H1 (cell line): ENCODE data around the gene SORCS3. TPM values are rescaled to one million over a fixed set of nuclear protein-coding genes. Genes with fewer than 3 reads are reported as not detected.

Experiments
- CTCF ChIA-PET: fragments of 300-600 bp; sonication (Branson Sonifier 250); formaldehyde crosslinking; loops from one replicate; lab custom pipeline; 2021; ENCODE audit not compliant: partially characterized antibody; lab: Charles Lee
- POLR2A ChIA-PET: fragments of 300-600 bp; sonication (Branson Sonifier 250); formaldehyde crosslinking; loops from one replicate; lab custom pipeline; 2021; ENCODE audit warnings: inconsistent platforms; ENCODE audit not compliant: partially characterized antibody; lab: Charles Lee
- DNase-seq, 2 experiments: peaks; one replicate each; pipeline versions ENCODE4 v3.0.0 to v3.0.0-alpha.2; 2010 to 2022; ENCODE audit warnings: low spot score in 2 of 2, low read depth in 1 of 2, mixed read lengths in 1 of 2
- FAIRE-seq: peaks from 2 replicates; lab custom pipeline; 2011; peaks lifted over from hg19 to GRCh38; lab: Jason Lieb, UNC
- H2AFZ ChIP-seq: 2 replicates; pipeline ENCODE4 v1.8.1; 2012; ENCODE audit warnings: low read length, inconsistent platforms
- H2AK5ac ChIP-seq: 2 replicates; pipeline ENCODE4 v1.6.1; 2013; ENCODE audit warnings: low read depth, low read length
- H2BK120ac ChIP-seq: replicated peaks from 2 replicates; pipeline ENCODE3; 2013; ENCODE audit warnings: low read depth, low read length, inconsistent platforms
- H2BK12ac ChIP-seq: 2 replicates; pipeline ENCODE4 v1.6.1; 2013; ENCODE audit warnings: low read depth, low read length
- H2BK15ac ChIP-seq: 2 replicates; pipeline ENCODE4 v1.6.1; 2013; ENCODE audit warnings: low read length
- H2BK20ac ChIP-seq: 2 replicates; pipeline ENCODE4 v1.6.1; 2013; ENCODE audit warnings: low read length
- H2BK5ac ChIP-seq: 2 replicates; pipeline ENCODE4 v1.6.1; 2013; ENCODE audit warnings: low read depth, low read length
- H3K14ac ChIP-seq: 2 replicates; pipeline ENCODE4 v1.6.1; 2013; ENCODE audit warnings: inconsistent platforms; ENCODE audit not compliant: insufficient read length
- H3K18ac ChIP-seq: 2 replicates; pipeline ENCODE4 v1.6.1; 2013; ENCODE audit warnings: low read length; ENCODE audit errors: extremely low read depth
- H3K23ac ChIP-seq: 2 replicates; pipeline ENCODE4 v1.6.1; 2013; ENCODE audit warnings: inconsistent platforms; ENCODE audit not compliant: insufficient read length
- H3K23me2 ChIP-seq: 2 replicates; pipeline ENCODE4 v1.6.1; 2013; ENCODE audit warnings: low read depth, low read length
- H3K27ac ChIP-seq: 2 replicates; pipeline ENCODE4 v1.6.1; 2011; ENCODE audit warnings: low read depth, low read length, inconsistent platforms
- H3K27me3 ChIP-seq, 4 experiments: replicated peaks in 1 of 4; 1 replicate in 1 of 4; 2 replicates in 3 of 4; pipeline versions ENCODE4 v1.6.1 to v1.8.1; 2011 to 2013; ENCODE audit warnings: low read length in 3 of 4, mild to moderate bottlenecking in 3 of 4, inconsistent platforms in 2 of 4, mixed read lengths in 2 of 4, moderate library complexity in 1 of 4; ENCODE audit not compliant: control insufficient read depth in 3 of 4, insufficient read depth in 3 of 4; ENCODE audit errors: extremely low read depth in 1 of 4
- H3K36me3 ChIP-seq, 4 experiments: 2 replicates each; pipeline versions ENCODE4 v1.6.1 to v1.8.1; 2011 to 2013; ENCODE audit warnings: mild to moderate bottlenecking in 4 of 4, low read length in 3 of 4, moderate library complexity in 2 of 4, control low read depth in 1 of 4, inconsistent platforms in 1 of 4; ENCODE audit not compliant: insufficient read depth in 4 of 4, control insufficient read depth in 2 of 4
- H3K4ac ChIP-seq: replicated peaks from 2 replicates; pipeline ENCODE3; 2013; ENCODE audit warnings: low read length, low read depth, mixed read lengths, inconsistent platforms; ENCODE audit not compliant: insufficient read length
- H3K4me1 ChIP-seq, 4 experiments: replicated peaks in 1 of 4; 1 replicate in 1 of 4; 2 replicates in 3 of 4; pipeline versions ENCODE4 v1.6.1 to v1.8.1; 2011 to 2013; ENCODE audit warnings: low read length in 3 of 4, inconsistent platforms in 2 of 4, mixed read lengths in 1 of 4; ENCODE audit not compliant: insufficient read depth in 4 of 4, control insufficient read depth in 3 of 4
- H3K4me2 ChIP-seq, 2 experiments: 2 replicates each; pipeline versions ENCODE4 v1.6.1 to v1.8.1; 2011 to 2013; ENCODE audit warnings: low read depth in 2 of 2, low read length in 2 of 2, control low read depth in 1 of 2, inconsistent platforms in 1 of 2, mild to moderate bottlenecking in 1 of 2; ENCODE audit not compliant: insufficient read depth in 1 of 2
- H3K4me3 ChIP-seq, 4 experiments: fragments of 200-600, 300-600 bp in 1 of 4; sonication (generic), shearing (Covaris generic), sonication (Bioruptor Twin) in 1 of 4; 2 replicates each; pipeline versions ENCODE4 v1.5.1 to v1.8.1; 2011 to 2016; ENCODE audit warnings: low read length in 4 of 4, low read depth in 3 of 4, control low read depth in 2 of 4, inconsistent platforms in 2 of 4, mild to moderate bottlenecking in 2 of 4, mixed read lengths in 1 of 4, moderate library complexity in 1 of 4; ENCODE audit not compliant: insufficient read depth in 2 of 4; ENCODE audit errors: extremely low read depth in 1 of 4
- H3K56ac ChIP-seq: replicated peaks from 2 replicates; pipeline ENCODE3; 2013; ENCODE audit warnings: low read depth, mild to moderate bottlenecking, mixed read lengths, low read length, inconsistent platforms; ENCODE audit not compliant: insufficient read length
- H3K79me1 ChIP-seq: 2 replicates; pipeline ENCODE4 v1.6.1; 2013; ENCODE audit warnings: low read depth, low read length, control low read depth
- H3K79me2 ChIP-seq, 2 experiments: 2 replicates each; pipeline versions ENCODE4 v1.6.1 to v1.8.1; 2012 to 2013; ENCODE audit warnings: low read length in 2 of 2, mild to moderate bottlenecking in 2 of 2, inconsistent platforms in 1 of 2; ENCODE audit not compliant: insufficient read depth in 2 of 2, control insufficient read depth in 1 of 2
- H3K9ac ChIP-seq, 4 experiments: replicated peaks in 1 of 4; 1 replicate in 1 of 4; 2 replicates in 3 of 4; pipeline versions ENCODE4 v1.6.1 to v1.8.1; 2011 to 2013; ENCODE audit warnings: low read depth in 3 of 4, low read length in 3 of 4, control low read depth in 2 of 4, mild to moderate bottlenecking in 2 of 4, moderate library complexity in 2 of 4, inconsistent platforms in 1 of 4; ENCODE audit errors: extremely low read depth in 1 of 4
- H3K9me3 ChIP-seq, 2 experiments: 2 replicates each; pipeline versions ENCODE4 v1.6.1 to v1.8.1; 2012 to 2013; ENCODE audit warnings: mild to moderate bottlenecking in 2 of 2, moderate library complexity in 2 of 2, control low read depth in 1 of 2, inconsistent platforms in 1 of 2, low read depth in 1 of 2, low read length in 1 of 2, mixed read lengths in 1 of 2; ENCODE audit not compliant: insufficient read depth in 2 of 2
- H4K20me1 ChIP-seq, 2 experiments: replicated peaks in 1 of 2; 2 replicates each; pipeline versions ENCODE3 to v1.8.1; 2011 to 2013; ENCODE audit warnings: inconsistent platforms in 2 of 2, low read length in 2 of 2, mild to moderate bottlenecking in 1 of 2; ENCODE audit not compliant: insufficient read depth in 2 of 2, control insufficient read depth in 1 of 2
- H4K5ac ChIP-seq: 2 replicates; pipeline ENCODE4 v1.6.1; 2013; ENCODE audit warnings: low read length, low read depth, mixed read lengths, inconsistent platforms; ENCODE audit not compliant: insufficient read length
- H4K8ac ChIP-seq: 2 replicates; pipeline ENCODE4 v1.8.0; 2013; ENCODE audit warnings: mild to moderate bottlenecking, moderate library complexity, low read length, inconsistent platforms; ENCODE audit not compliant: insufficient read depth; ENCODE audit errors: extremely low read depth
- H4K91ac ChIP-seq: replicated peaks from 2 replicates; pipeline ENCODE3; 2013; ENCODE audit warnings: low read length, mixed read lengths, inconsistent platforms; ENCODE audit not compliant: insufficient read length
- KDM5A ChIP-seq: fragments of 200-600 bp; IDR thresholded peaks from 2 replicates; pipeline ENCODE4 v1.7.1; 2012; ENCODE audit warnings: mild to moderate bottlenecking, low read length, inconsistent platforms, mixed read lengths
- RAD21 ChIP-seq, 2 experiments: IDR thresholded peaks in 1 of 2; conservative IDR thresholded peaks in 1 of 2; 2 replicates each; pipeline ENCODE4 v1.6.1; 2011; ENCODE audit warnings: low read depth in 2 of 2, low read length in 2 of 2, improper control_type of control experiment in 1 of 2, inconsistent platforms in 1 of 2, mild to moderate bottlenecking in 1 of 2, moderate library complexity in 1 of 2
- YY1 ChIP-seq: IDR thresholded peaks from 2 replicates; pipeline ENCODE4 v1.6.1; 2011; ENCODE audit warnings: low read depth, mild to moderate bottlenecking, low read length
- WGBS, 2 experiments: shearing (Covaris generic) in 1 of 2; methylation state at CpG; one replicate each; pipeline versions ENCODE4 v1.1.6 to v1.1.7; 2013 to 2015; ENCODE audit warnings: low lambda C conversion rate in 2 of 2, mixed read lengths in 2 of 2, inconsistent platforms in 1 of 2, low coverage in 1 of 2, missing lambda C conversion rate in 1 of 2; ENCODE audit not compliant: insufficient replicate concordance in 2 of 2, insufficient coverage in 1 of 2, insufficient read length in 1 of 2; ENCODE audit errors: extremely low coverage in 1 of 2, missing lambda C conversion rate in 1 of 2; 5-methylcytosine and 5-hydroxymethylcytosine counted together
- polyA plus RNA-seq, 7 experiments: library from polyadenylated mRNA; depleted of rRNA in 3 of 7; stranded (reverse) in 5 of 7; unstranded in 2 of 7; fragments of >200 nt in 5 of 7; fragments of 200-250 nt in 2 of 7; gene quantifications; 1 replicate in 5 of 7; 2 replicates in 1 of 7; 4 replicates in 1 of 7; pipeline versions ENCODE4 v1.2.1 to v1.2.3, GENCODE V29; 2011 to 2013; ENCODE audit warnings: missing spikeins in 2 of 7, mixed read lengths in 2 of 7
- total RNA-seq: library from RNA; stranded (reverse); fragmentation: NEBNext Ultra II Directional; extraction: Animal tissue kit (Norgen Biotek cat#: 25700); gene quantifications from 2 replicates; pipeline ENCODE4 v1.2.1, GENCODE V29; 2021
- TF ChIP-seq, protein P1 (sequence below), 3 experiments: IDR thresholded peaks; 1 replicate in 2 of 3; 2 replicates in 1 of 3; pipeline versions ENCODE4 v1.5.1 to v1.6.1; 2011; ENCODE audit warnings: low read length in 3 of 3, mild to moderate bottlenecking in 3 of 3, inconsistent platforms in 2 of 3, low read depth in 1 of 3, moderate library complexity in 1 of 3; ENCODE audit not compliant: insufficient read depth in 1 of 3; ENCODE audit errors: control extremely low read depth in 1 of 3

SORCS3 gene
- total and polyA plus RNA-seq, 2 of the 8 experiments (the other 6 are each of a cell fraction or from before 2014, with no cell fraction given), result 0.26 to 0.88 TPM

DNA sequence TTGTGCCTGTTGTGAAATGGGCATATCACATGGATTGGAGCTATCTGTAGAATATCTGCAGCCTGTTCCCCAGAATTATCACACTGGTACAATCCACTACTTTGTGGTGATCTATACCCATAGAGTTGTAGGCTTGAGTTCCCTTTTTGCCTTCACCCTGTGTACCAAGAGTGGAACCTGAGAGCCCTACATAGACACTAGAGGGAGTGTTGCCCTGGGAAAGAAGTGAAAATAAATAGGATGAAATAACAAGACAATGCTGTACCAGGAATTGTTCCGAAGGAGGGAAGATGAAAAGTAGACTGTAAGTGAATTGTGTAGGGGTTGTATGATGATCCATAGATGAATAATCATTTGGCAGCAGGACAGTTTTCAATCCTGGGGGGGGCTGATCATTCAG lies 9.0 kb downstream of the SORCS3 start:
- Histone ChIP-seq H4K20me1 (no peaks in the 10 kb centered on the region), H2AK5ac (no peak overlapping the region), H2BK20ac (no peak overlapping the region), H3K23me2 (no peaks in the 10 kb centered on the region), H2BK5ac (no peak overlapping the region), H4K91ac (no peak overlapping the region), H2BK120ac (no peak overlapping the region), H3K27ac (no peak overlapping the region), H3K4me1 (no peaks in the 10 kb centered on the region), H4K8ac (no peak overlapping the region), H2AFZ (no peak overlapping the region), H3K4me2 (no peak overlapping the region), H3K9ac (no peak overlapping the region), H2BK12ac (no peak overlapping the region), H3K18ac (no peak overlapping the region), H3K79me1 (no peaks in the 10 kb centered on the region), H3K36me3 (no peaks in the 10 kb centered on the region), H4K5ac (no peak overlapping the region), H3K4me3 (no peak overlapping the region), H3K14ac (no peak overlapping the region), H3K56ac (no peak overlapping the region), H3K4ac (no peak overlapping the region), H3K79me2 (no peaks in the 10 kb centered on the region), H3K9me3 (no peaks in the 10 kb centered on the region), H2BK15ac (no peak overlapping the region), H3K27me3 (no peaks in the 10 kb centered on the region), H3K23ac (no peak overlapping the region)
- ChIA-PET POLR2A (interaction anchor here (0.6 kb wide), 1 partner anchor 858 kb away, joined by 5 read pairs; no protein-coding TSS in a partner anchor), CTCF (interaction anchor here (0.8 to 3.8 kb wide), 21 partner anchors 9 to 358 kb away, joined by 3 to 20 read pairs (median 6); partner anchors contain the start of gene SORCS3)
- 90% methylated on average over 1 of the region's 1 CpG; no CpG with 5 or more reads in 1 of the 2 experiments for WGBS, 2 experiments
- FAIRE-seq (peak; percentile 42), DNase-seq (no peak)
- TF ChIP-seq, protein P1, sequence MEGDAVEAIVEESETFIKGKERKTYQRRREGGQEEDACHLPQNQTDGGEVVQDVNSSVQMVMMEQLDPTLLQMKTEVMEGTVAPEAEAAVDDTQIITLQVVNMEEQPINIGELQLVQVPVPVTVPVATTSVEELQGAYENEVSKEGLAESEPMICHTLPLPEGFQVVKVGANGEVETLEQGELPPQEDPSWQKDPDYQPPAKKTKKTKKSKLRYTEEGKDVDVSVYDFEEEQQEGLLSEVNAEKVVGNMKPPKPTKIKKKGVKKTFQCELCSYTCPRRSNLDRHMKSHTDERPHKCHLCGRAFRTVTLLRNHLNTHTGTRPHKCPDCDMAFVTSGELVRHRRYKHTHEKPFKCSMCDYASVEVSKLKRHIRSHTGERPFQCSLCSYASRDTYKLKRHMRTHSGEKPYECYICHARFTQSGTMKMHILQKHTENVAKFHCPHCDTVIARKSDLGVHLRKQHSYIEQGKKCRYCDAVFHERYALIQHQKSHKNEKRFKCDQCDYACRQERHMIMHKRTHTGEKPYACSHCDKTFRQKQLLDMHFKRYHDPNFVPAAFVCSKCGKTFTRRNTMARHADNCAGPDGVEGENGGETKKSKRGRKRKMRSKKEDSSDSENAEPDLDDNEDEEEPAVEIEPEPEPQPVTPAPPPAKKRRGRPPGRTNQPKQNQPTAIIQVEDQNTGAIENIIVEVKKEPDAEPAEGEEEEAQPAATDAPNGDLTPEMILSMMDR (IDR thresholded peaks at IDR 0.05; ENCODE audit: control extremely low read depth in 1 of 3, insufficient read depth in 1 of 3, low read depth in 1 of 3, low read length in 3 of 3), result peak in 2 of 3 experiments; percentile 47 to 51; a peak in 2 of 4 replicates
- TF ChIP-seq KDM5A, result no peak
- TF ChIP-seq RAD21 (IDR thresholded peaks at IDR 0.05 in 1 of 2, conservative IDR thresholded peaks at IDR 0.05 in 1 of 2; ENCODE audit: low read depth in 2 of 2, low read length in 2 of 2), result peak; percentile 71 to 75
- no peak for TF ChIP-seq YY1
